ENCODE data around the gene CADM4. TPM values are rescaled to one million over a fixed set of nuclear protein-coding genes. Genes with fewer than 3 reads are reported as not detected.
A peak's percentile ranks its signal among the peaks of the same experiment; 100 is the strongest.

Gene CADM4
- total RNA-seq, 3 donors from 2014 or later = 1.2 to 26.2 (median 3.4) TPM

- Histone ChIP-seq H3K4me3 (no peak overlapping the region), H3K36me3 (ENCODE audit: low read depth) (no peaks in the 10 kb centered on the region), H3K9me3 (no peaks in the 10 kb centered on the region), H3K4me1 (ENCODE audit: low read depth) (no peaks in the 10 kb centered on the region)
- TF ChIP-seq CTCF (IDR thresholded peaks at IDR 0.05) = no peak
- intact Hi-C loops (cut with DNase I, micrococcal nuclease) = no loop called here
- ATAC-seq (peak; percentile 58), DNase-seq (peak in 2 of 3 donors; percentile 22 to 46)
These were observed 13.6 kb downstream of the CADM4 start for GRCh38 chr19:43625918-43626579.

- intact Hi-C loops (cut with DNase I, micrococcal nuclease) = no loop called here
- Histone ChIP-seq H3K36me3 (ENCODE audit: low read depth) (no peaks in the 10 kb centered on the region), H3K9me3 (no peaks in the 10 kb centered on the region), H3K4me3 (no peak overlapping the region), H3K4me1 (ENCODE audit: low read depth) (peaks cover 4% of the 10 kb centered on the region)
- peak; percentile 88 to 91 (median 88) for DNase-seq
- peak; percentile 93 for ATAC-seq
- TF ChIP-seq CTCF (IDR thresholded peaks at IDR 0.05) = peak; percentile 29
These were observed 14.7 kb downstream of the CADM4 start for GRCh38 chr19:43624933-43625332.

GRCh38 chr19:43623889-43624670, 15.6 kb downstream of the CADM4 start:
- peaks cover 4% of the 10 kb centered on the region for H3K4me1 ChIP-seq (ENCODE audit: low read depth)
- no peaks in the 10 kb centered on the region for H3K9me3 ChIP-seq
- no peak for TF ChIP-seq CTCF (IDR thresholded peaks at IDR 0.05)
- no peaks in the 10 kb centered on the region for H3K36me3 ChIP-seq (ENCODE audit: low read depth)
- intact Hi-C loops (cut with DNase I, micrococcal nuclease) = no loop called here
- DNase-seq (no peak), ATAC-seq (no peak)
- H3K4me3 ChIP-seq = no peak overlapping the region

- intact Hi-C loops (cut with DNase I, micrococcal nuclease) = no loop called here
- Histone ChIP-seq H3K9me3 (no peaks in the 10 kb centered on the region), H3K36me3 (ENCODE audit: low read depth) (no peaks in the 10 kb centered on the region), H3K4me3 (no peak overlapping the region), H3K4me1 (ENCODE audit: low read depth) (peaks cover 11% of the 10 kb centered on the region)
- no peak for ATAC-seq
- TF ChIP-seq CTCF (IDR thresholded peaks at IDR 0.05) = no peak
- DNase-seq = no peak
These were observed 16.7 kb downstream of the CADM4 start for GRCh38 chr19:43622956-43623355.

GRCh38 chr19:43622070-43622469, 17.6 kb downstream of the CADM4 start:
- Histone ChIP-seq H3K4me3 (no peak overlapping the region), H3K36me3 (ENCODE audit: low read depth) (no peaks in the 10 kb centered on the region), H3K4me1 (ENCODE audit: low read depth) (peaks cover 11% of the 10 kb centered on the region), H3K9me3 (no peaks in the 10 kb centered on the region)
- intact Hi-C loops (cut with DNase I, micrococcal nuclease) = no loop called here
- ATAC-seq = no peak
- TF ChIP-seq CTCF (IDR thresholded peaks at IDR 0.05) = no peak
- DNase-seq = no peak

All from mucosa of descending colon (tissue), 3 donors.